Fibroblast of mammary gland (primary cell): ENCODE measurements around the gene THOC6.
"Not testable (repeated sequence)": the region's sequence is repeated elsewhere in the genome, so short reads cannot be mapped to it uniquely, and the experiment has no call there.

Experiments
- DNase-seq: peaks from one replicate; pipeline ENCODE4 v3.0.0-alpha.2; 2010; ENCODE audit warnings: low read depth
- H3K4me3 ChIP-seq: 2 replicates; pipeline ENCODE4 v1.5.1; 2011; ENCODE audit warnings: low read depth, mild to moderate bottlenecking, low read length, moderate library complexity; ENCODE audit not compliant: control insufficient read depth
- CTCF ChIP-seq: conservative IDR thresholded peaks from 2 replicates; pipeline ENCODE4 v1.5.1; 2011; ENCODE audit warnings: low read depth, low read length, inconsistent platforms; ENCODE audit not compliant: control insufficient read depth, insufficient read depth

THOC6 gene

GRCh38 chr16:3066440-3066748, 42.6 kb downstream of the THOC6 start:
- TF ChIP-seq CTCF, result no peak
- DNase-seq, result no peak
- H3K4me3 ChIP-seq, result no peak overlapping the region

- no peak for DNase-seq
- TF ChIP-seq CTCF, result no peak
- H3K4me3 ChIP-seq, result no peak overlapping the region
Measured at GRCh38 chr16:3068487-3068886, 44.7 kb downstream of the THOC6 start.

GRCh38 chr16:3069146-3069545, 45.3 kb downstream of the THOC6 start:
- H3K4me3 ChIP-seq, DNase-seq: not testable (repeated sequence)

- no peak overlapping the region for H3K4me3 ChIP-seq
- no peak for DNase-seq
- TF ChIP-seq CTCF, result no peak
Measured at GRCh38 chr16:3070608-3071111, 46.8 kb downstream of the THOC6 start.

GRCh38 chr16:3071655-3072054, 47.8 kb downstream of the THOC6 start:
- H3K4me3 ChIP-seq, result no peak overlapping the region
- TF ChIP-seq CTCF, result no peak
- DNase-seq, result no peak

GRCh38 chr16:3072148-3072547, 48.3 kb downstream of the THOC6 start:
- DNase-seq, H3K4me3 ChIP-seq: not testable (repeated sequence)

- DNase-seq, H3K4me3 ChIP-seq: not testable (repeated sequence)
Measured at GRCh38 chr16:3072576-3073263, 48.9 kb downstream of the THOC6 start.

- TF ChIP-seq CTCF, result no peak
Measured at GRCh38 chr16:3073448-3073847, 49.6 kb downstream of the THOC6 start.

More at GRCh38 chr16:3073448-3073847, 49.6 kb downstream of the THOC6 start:
- no peak for DNase-seq
- H3K4me3 ChIP-seq, result no peak overlapping the region
